ENCODE results near the gene S100A9.
"Not testable (repeated sequence)": the region's sequence is repeated elsewhere in the genome, so short reads cannot be mapped to it uniquely, and the experiment has no call there.

S100A9 gene

GRCh38 chr1:153402226-153402625 is 44.6 kb downstream of the S100A9 start:
- in situ Hi-C loops (cut with HindIII; ENCODE audit: low sequenced_read_pairs): no loop called here

- in situ Hi-C loops (cut with HindIII; ENCODE audit: low sequenced_read_pairs): no loop called here
These were observed 45.9 kb downstream of the S100A9 start for GRCh38 chr1:153403421-153404085.

DNA sequence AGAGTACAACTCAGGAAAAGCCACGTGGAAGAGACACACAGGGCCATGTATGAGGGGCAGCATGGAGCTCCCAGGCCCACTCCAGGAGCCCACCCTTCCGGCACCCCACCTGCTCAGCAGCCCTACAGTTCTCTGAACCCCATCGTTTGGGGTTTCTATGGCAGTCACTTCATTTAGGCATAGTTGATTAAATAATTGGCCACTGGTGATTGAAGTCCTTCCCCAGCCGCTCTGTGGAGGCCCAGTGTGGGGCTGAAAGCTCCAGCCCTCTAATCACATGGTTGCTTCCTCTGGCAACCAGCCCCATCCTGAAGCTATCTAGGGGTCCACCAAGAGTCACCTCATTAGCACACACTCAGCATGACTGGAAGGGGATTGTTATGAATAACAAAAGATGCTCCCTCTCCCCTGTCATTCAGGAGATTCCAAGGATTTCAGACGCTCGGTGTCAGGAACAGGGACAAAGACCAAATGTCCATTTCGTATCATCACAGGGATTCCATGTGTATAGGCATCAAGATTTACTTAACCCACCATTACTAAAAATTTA is 46.5 kb downstream of the S100A9 start:
- in situ Hi-C loops (cut with HindIII; ENCODE audit: low sequenced_read_pairs): no loop called here

DNA sequence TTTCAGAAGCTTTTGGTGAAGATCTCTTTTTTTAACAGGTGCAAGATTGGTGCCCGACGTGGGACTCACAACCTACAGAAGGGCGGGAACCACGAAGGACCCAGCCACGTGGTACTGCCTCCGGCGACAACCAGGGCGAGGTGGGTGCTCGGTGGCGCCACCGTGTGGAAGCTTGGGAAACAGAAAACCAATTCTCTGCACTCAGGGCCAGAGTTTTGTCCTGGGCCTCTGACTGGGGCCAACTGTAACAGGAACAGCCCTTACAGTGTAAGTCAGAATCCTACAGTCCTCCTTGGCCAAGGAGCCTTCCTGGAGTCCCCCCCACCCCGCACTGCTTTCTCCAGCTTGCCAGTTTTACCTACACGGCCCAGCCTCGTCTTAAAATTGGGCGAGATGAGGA is 47.1 kb downstream of the S100A9 start:
- in situ Hi-C loops (cut with HindIII; ENCODE audit: low sequenced_read_pairs): no loop called here

DNA sequence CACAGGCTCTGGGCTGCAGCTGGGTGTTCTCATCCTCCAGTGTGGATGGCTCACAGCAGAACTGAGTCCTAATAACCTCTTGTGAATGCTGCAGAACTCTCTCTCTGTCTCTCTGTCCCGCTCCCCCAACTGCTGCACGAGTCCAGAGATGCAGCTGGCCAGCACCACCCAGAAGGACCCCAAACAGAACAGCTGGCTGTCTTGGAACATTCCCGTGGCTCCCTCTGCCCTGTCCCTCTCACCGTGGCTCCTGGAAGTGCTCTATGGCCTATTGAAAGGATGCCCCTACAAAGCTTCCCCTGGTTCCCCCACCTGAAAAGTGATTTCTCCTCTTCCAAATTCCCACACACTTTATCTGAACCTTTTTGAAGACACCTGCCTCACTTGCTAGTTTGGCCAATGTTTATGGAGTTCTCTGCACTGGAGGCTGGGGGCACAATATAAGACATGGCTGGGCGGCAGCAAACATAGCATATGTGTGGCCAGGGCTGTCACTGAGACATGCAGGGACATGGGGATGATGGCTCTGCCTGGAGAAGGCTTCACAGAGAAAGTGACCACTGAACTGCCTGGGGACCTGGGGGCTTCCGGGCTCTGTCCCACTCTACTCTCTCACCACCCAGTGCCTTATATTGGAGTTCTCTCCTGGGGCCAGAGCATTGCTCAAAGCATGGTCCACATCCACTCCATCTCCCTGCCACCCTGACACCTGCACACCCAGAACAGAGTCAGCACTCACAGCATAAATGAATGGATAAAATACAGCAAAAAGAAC is 48.4 kb downstream of the S100A9 start:
- in situ Hi-C loops (cut with HindIII; ENCODE audit: low sequenced_read_pairs): not testable (repeated sequence)

- in situ Hi-C loops (cut with HindIII; ENCODE audit: low sequenced_read_pairs): not testable (repeated sequence)
These were observed 49.6 kb downstream of the S100A9 start for GRCh38 chr1:153407274-153407673.

Data from DLD1 (cell line).